OCI-LY7 (cell line): ENCODE results near the gene PCCA. TPM values are rescaled to one million over a fixed set of nuclear protein-coding genes. Genes with fewer than 3 reads are reported as not detected.

Source experiments
- BruUV-seq: library from RNA; stranded (reverse); fragments of 400-500 nt; replicated peaks from 2 replicates; lab custom pipeline; 2021; lab: Mats Ljungman, UMichigan
- CTCF ChIA-PET: fragments of 300-600 bp; sonication (Branson Sonifier 250); formaldehyde crosslinking; loops from one replicate; lab custom pipeline; 2022; ENCODE audit warnings: antibody characterized with exemption; ENCODE audit not compliant: unreplicated experiment; lab: Charles Lee
- POLR2A ChIA-PET: fragments of 300-600 bp; sonication (Branson Sonifier 250); formaldehyde crosslinking; loops from one replicate; lab custom pipeline; 2022; ENCODE audit warnings: antibody characterized with exemption; lab: Charles Lee
- DNase-seq: peaks from one replicate; pipeline ENCODE4 v3.0.0-alpha.2; 2015; ENCODE audit warnings: low spot score
- H2AFZ ChIP-seq: fragments of 200-600 bp; sonication (generic), shearing (Covaris generic); 2 replicates; pipeline ENCODE4 v1.6.1; 2014; ENCODE audit warnings: mild to moderate bottlenecking, antibody characterized with exemption, low read length, moderate library complexity
- H3K27ac ChIP-seq: fragments of 200-600 bp; sonication (generic); 2 replicates; pipeline ENCODE4 v1.5.1; 2014; ENCODE audit warnings: mixed run types, low read depth, mild to moderate bottlenecking, moderate library complexity, low read length, inconsistent platforms; ENCODE audit not compliant: poor library complexity, severe bottlenecking
- H3K36me3 ChIP-seq: fragments of 200-600 bp; sonication (generic); 2 replicates; pipeline ENCODE4 v1.6.1; 2014; ENCODE audit warnings: mild to moderate bottlenecking, antibody characterized with exemption, low read length, moderate library complexity, mixed read lengths; ENCODE audit not compliant: insufficient read depth
- H3K4me1 ChIP-seq: fragments of 200-600 bp; sonication (generic); 2 replicates; pipeline ENCODE4 v1.5.1; 2014; ENCODE audit warnings: mild to moderate bottlenecking, low read length; ENCODE audit not compliant: insufficient read depth, poor library complexity, severe bottlenecking
- H3K4me2 ChIP-seq: fragments of 200-600 bp; sonication (generic); 2 replicates; pipeline ENCODE4 v1.6.1; 2014; ENCODE audit warnings: mild to moderate bottlenecking, low read length
- H3K4me3 ChIP-seq: fragments of 200-600 bp; sonication (generic); 2 replicates; pipeline ENCODE4 v1.5.1; 2014; ENCODE audit warnings: mild to moderate bottlenecking, low read depth, low read length; ENCODE audit not compliant: poor library complexity, severe bottlenecking
- H3K79me2 ChIP-seq: fragments of 200-600 bp; sonication (generic); 2 replicates; pipeline ENCODE4 v1.6.1; 2016; ENCODE audit warnings: low read depth, mild to moderate bottlenecking, low read length, moderate library complexity, mixed read lengths; ENCODE audit not compliant: insufficient read depth
- H3K9me2 ChIP-seq: fragments of 200-600 bp; sonication (generic); 2 replicates; pipeline ENCODE4 v1.6.1; 2016; ENCODE audit warnings: mild to moderate bottlenecking, low read length, mixed read lengths; ENCODE audit not compliant: insufficient read depth
- H3K9me3 ChIP-seq: fragments of 200-600 bp; sonication (generic); 2 replicates; pipeline ENCODE4 v1.6.1; 2014; ENCODE audit warnings: mild to moderate bottlenecking, mixed run types, low read length, mixed read lengths
- H4K20me1 ChIP-seq: fragments of 200-600 bp; sonication (generic); 2 replicates; pipeline ENCODE4 v1.6.1; 2014; ENCODE audit warnings: mild to moderate bottlenecking, antibody characterized with exemption, low read length, moderate library complexity, mixed read lengths; ENCODE audit not compliant: insufficient read depth
- EZH2phosphoT487 ChIP-seq: fragments of 200-600 bp; sonication (generic); IDR thresholded peaks from 2 replicates; pipeline ENCODE4 v1.6.1; 2018; ENCODE audit warnings: low read depth, borderline replicate concordance, mild to moderate bottlenecking, mixed run types, antibody characterized with exemption, low read length, moderate library complexity, mixed read lengths
- intact Hi-C: fragments of 100-400 bp; cut with micrococcal nuclease; formaldehyde crosslinking; loops from one replicate; pipeline ENCODE4 v1.10.0; 2022; ENCODE audit not compliant: unreplicated experiment
- total RNA-seq, 2 experiments: library from RNA; depleted of rRNA in 1 of 2; stranded (reverse); fragments of >200 nt in 1 of 2; shearing (Covaris generic) in 1 of 2; gene quantifications; 2 replicates each; pipeline ENCODE4 v1.2.3, GENCODE V29; 2014 to 2022
- TF ChIP-seq, protein P1 (sequence below): fragments of 200-600 bp; sonication (generic); conservative IDR thresholded peaks from 2 replicates; pipeline ENCODE4 v1.5.1; 2014; ENCODE audit warnings: mild to moderate bottlenecking, antibody characterized with exemption, low read length, moderate library complexity, mixed read lengths

Gene PCCA
- total RNA-seq, 2 experiments from 2014 or later = 2.7 to 7.2 TPM

DNA sequence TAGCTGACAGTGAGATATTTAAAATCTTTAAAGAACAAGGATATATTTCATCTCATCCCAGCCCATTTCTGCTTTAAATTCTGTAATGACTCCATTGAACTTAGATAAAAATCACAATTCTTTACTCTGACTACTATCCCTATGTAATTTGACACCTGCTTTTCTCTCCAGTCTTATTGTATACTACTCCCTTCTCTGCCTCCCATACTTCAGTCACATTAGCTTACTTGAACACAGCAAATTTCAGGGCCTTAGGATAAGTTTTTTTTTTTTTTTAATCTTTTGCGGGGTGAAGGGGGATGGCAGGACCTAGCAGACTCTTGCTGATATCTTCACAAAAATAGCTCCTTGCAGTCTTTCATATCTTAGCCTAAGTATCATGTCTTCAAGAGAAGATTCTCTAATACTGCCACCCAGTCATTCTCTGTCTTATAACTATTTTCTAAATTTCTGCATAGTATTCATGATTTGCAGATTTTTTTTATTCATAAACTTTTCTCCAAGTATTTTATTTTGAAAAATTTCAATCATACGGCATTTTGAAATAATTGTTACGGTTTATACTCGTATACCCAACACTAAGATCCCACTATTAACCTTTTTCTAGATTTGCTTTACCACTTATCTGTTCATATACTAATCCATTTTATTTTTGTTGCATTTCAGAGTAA is 151.4 kb downstream of the PCCA start:
- Histone ChIP-seq H2AFZ (no peak overlapping the region), H4K20me1 (no peaks in the 10 kb centered on the region), H3K4me2 (no peak overlapping the region), H3K27ac (no peak overlapping the region), H3K9me2 (no peaks in the 10 kb centered on the region), H3K4me1 (peaks cover 5% of the 10 kb centered on the region), H3K36me3 (no peaks in the 10 kb centered on the region), H3K79me2 (no peaks in the 10 kb centered on the region), H3K4me3 (no peak overlapping the region), H3K9me3 (no peaks in the 10 kb centered on the region)
- ChIA-PET CTCF (no interaction called here), POLR2A (interaction anchor here (0.9 kb wide), 1 partner anchor 13 kb away, joined by 3 read pairs; no protein-coding TSS in a partner anchor)
- TF ChIP-seq, protein P1, sequence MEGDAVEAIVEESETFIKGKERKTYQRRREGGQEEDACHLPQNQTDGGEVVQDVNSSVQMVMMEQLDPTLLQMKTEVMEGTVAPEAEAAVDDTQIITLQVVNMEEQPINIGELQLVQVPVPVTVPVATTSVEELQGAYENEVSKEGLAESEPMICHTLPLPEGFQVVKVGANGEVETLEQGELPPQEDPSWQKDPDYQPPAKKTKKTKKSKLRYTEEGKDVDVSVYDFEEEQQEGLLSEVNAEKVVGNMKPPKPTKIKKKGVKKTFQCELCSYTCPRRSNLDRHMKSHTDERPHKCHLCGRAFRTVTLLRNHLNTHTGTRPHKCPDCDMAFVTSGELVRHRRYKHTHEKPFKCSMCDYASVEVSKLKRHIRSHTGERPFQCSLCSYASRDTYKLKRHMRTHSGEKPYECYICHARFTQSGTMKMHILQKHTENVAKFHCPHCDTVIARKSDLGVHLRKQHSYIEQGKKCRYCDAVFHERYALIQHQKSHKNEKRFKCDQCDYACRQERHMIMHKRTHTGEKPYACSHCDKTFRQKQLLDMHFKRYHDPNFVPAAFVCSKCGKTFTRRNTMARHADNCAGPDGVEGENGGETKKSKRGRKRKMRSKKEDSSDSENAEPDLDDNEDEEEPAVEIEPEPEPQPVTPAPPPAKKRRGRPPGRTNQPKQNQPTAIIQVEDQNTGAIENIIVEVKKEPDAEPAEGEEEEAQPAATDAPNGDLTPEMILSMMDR = no peak
- TF ChIP-seq EZH2phosphoT487 = no peak
- DNase-seq = no peak
- no TSS peak for BruUV-seq
- intact Hi-C loops = no loop called here

DNA sequence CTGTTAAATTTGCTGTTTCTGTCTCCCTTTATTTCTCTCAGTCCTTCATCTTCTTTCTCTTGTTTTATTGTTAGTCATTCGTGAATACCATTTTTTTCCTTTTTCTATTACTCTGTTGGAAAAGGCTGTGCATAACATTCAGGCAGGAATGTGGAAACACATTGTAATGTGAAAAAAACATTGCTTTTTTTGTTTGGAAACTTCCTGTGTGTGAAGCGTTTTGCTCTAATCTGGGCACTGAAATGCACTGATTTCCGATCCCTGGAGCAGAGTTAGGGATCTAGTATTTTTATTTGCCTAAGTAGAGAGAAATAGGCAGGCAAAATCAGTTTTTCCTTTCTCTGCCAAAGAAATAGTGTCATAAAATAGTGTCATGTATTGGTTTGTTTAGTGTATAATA is 155.5 kb downstream of the PCCA start:
- BruUV-seq = no TSS peak
- Histone ChIP-seq H3K4me3 (no peak overlapping the region), H3K27ac (no peak overlapping the region), H3K9me2 (no peaks in the 10 kb centered on the region), H3K9me3 (no peaks in the 10 kb centered on the region), H3K4me1 (no peaks in the 10 kb centered on the region), H3K79me2 (no peaks in the 10 kb centered on the region), H2AFZ (no peak overlapping the region), H4K20me1 (no peaks in the 10 kb centered on the region), H3K36me3 (no peaks in the 10 kb centered on the region), H3K4me2 (no peak overlapping the region)
- ChIA-PET POLR2A (no interaction called here), CTCF (no interaction called here)
- intact Hi-C loops = no loop called here
- DNase-seq = no peak
- TF ChIP-seq, protein P1 = no peak
- TF ChIP-seq EZH2phosphoT487 = no peak

GRCh38 chr13:100245104-100245503 is 156.2 kb downstream of the PCCA start:
- BruUV-seq = no TSS peak
- H3K79me2 ChIP-seq = no peaks in the 10 kb centered on the region
- no peaks in the 10 kb centered on the region for H3K9me2 ChIP-seq
- H3K4me2 ChIP-seq = no peak overlapping the region
- no peaks in the 10 kb centered on the region for H3K36me3 ChIP-seq
- no peak for DNase-seq
- H2AFZ ChIP-seq = no peak overlapping the region
- no peak overlapping the region for H3K4me3 ChIP-seq
- no peaks in the 10 kb centered on the region for H3K9me3 ChIP-seq
- TF ChIP-seq, protein P1 = no peak
- no peak for TF ChIP-seq EZH2phosphoT487
- no peaks in the 10 kb centered on the region for H3K4me1 ChIP-seq
- no peak overlapping the region for H3K27ac ChIP-seq
- intact Hi-C loops = no loop called here
- no peaks in the 10 kb centered on the region for H4K20me1 ChIP-seq
- ChIA-PET POLR2A (no interaction called here), CTCF (no interaction called here)
